D721Med (cell line): ENCODE results near the gene MEGF10.
"Not testable (repeated sequence)": the region's sequence is repeated elsewhere in the genome, so short reads cannot be mapped to it uniquely, and the experiment has no call there.

Experiments
- DNase-seq: peaks from one replicate; pipeline ENCODE4 v3.0.0; 2011; ENCODE audit warnings: low spot score; ENCODE audit not compliant: insufficient read length
- FAIRE-seq: peaks from 2 replicates; lab custom pipeline; 2011; peaks lifted over from hg19 to GRCh38; lab: Jason Lieb, UNC
- TF ChIP-seq, protein P1 (sequence below): IDR thresholded peaks from 2 replicates; pipeline ENCODE4 v1.5.1; 2012; ENCODE audit warnings: mild to moderate bottlenecking, control low read depth; ENCODE audit not compliant: insufficient read depth; ENCODE audit errors: missing control alignments

Gene MEGF10

DNA sequence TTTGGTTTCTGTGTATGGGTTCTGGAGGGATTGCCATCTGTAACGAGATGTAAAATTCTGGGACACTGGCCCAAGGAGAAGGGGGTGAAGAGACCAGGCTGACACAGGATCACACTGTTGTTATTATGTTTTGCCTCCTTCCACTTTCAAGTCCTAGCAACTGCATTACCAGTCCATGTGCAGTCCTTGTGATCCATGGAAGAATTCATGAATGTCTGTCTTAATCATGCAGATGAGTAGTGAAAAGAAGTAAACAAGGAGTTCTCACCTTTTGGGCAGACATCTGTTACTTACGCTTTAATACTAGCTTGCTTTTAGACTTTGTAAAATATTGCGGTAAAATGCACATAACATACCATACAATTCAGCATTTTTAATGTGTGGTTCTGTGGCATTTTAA, 18.3 kb downstream of the MEGF10 start:
- TF ChIP-seq, protein P1, sequence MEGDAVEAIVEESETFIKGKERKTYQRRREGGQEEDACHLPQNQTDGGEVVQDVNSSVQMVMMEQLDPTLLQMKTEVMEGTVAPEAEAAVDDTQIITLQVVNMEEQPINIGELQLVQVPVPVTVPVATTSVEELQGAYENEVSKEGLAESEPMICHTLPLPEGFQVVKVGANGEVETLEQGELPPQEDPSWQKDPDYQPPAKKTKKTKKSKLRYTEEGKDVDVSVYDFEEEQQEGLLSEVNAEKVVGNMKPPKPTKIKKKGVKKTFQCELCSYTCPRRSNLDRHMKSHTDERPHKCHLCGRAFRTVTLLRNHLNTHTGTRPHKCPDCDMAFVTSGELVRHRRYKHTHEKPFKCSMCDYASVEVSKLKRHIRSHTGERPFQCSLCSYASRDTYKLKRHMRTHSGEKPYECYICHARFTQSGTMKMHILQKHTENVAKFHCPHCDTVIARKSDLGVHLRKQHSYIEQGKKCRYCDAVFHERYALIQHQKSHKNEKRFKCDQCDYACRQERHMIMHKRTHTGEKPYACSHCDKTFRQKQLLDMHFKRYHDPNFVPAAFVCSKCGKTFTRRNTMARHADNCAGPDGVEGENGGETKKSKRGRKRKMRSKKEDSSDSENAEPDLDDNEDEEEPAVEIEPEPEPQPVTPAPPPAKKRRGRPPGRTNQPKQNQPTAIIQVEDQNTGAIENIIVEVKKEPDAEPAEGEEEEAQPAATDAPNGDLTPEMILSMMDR: no peak
- FAIRE-seq (no peak), DNase-seq (no peak)

DNA sequence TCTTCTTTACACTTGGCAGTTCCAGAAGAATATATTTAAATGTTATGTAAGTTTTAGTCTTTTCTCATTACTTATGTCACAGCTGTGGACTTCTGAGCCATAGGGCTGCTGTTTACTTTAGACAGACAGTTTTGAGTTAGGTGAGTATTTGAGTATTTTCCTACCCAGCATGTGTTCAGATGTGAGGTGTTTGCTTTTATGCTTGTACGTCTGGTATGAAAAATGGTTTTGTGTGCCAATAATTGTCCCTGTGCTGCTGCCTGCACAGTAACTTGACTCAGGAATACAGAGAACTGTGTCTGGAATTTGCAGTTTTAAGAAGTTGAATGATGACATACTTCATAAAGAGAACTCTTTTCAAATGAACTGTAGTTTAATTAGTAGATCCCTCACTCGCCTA, 20.8 kb downstream of the MEGF10 start:
- FAIRE-seq (no peak), DNase-seq (no peak)
- TF ChIP-seq, protein P1: no peak

DNA sequence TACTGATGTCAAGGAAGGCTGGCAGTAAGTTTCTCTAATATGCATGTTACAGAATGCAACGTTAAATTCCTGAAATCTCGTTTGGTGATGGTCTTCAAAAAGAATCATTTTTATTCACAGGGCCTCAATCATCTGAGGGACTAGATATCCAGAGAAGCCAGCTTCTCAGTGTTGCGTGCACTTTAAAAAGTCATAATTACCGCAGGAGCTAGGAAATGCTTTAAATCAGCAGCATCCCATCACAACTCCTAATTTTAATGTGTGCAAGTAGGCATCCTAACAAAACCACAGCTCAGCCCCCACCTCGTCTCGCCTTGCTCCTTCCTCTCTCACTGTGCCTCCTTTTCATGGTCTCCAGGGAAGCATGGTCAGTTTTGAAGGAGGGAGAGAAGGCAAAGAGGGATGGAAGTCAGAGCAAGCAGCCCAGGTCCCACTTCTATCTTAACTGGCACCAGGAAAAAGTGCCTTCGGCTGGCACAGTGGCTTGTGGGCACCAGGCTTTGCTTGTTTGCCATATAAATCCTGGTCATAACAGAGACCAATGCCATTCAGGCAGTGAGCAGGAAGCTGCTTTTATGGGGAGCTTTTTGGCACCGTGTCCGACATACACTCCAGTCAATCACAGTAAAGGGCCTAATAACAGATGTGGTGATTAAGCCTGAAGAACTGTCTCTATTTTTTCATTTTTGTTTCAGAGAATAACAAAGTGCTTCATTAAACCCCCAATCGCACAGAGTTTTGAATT, 21.4 kb downstream of the MEGF10 start:
- FAIRE-seq (no peak), DNase-seq (no peak)
- TF ChIP-seq, protein P1: no peak

DNA sequence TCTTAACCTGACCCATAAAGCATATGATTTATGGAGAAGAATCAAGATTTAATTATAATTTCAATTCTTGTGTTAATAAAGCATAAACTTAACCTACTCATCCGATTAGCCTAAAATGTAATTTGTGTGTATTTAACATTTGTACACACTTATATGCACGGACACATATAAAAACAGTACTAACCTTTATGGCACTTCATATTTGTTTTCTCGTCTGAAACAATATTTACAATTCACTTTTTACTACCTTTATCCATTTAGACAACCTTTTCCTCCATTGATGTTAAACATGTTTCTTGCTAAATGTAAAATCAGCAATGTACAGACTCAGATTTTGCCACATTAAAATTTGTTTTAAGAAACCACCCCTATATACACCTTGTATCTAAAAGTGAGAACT, 22.8 kb downstream of the MEGF10 start:
- FAIRE-seq (no peak), DNase-seq (no peak)
- TF ChIP-seq, protein P1: no peak

- DNase-seq: no peak
- peak; percentile 46 for FAIRE-seq
- TF ChIP-seq, protein P1: peak; percentile 78
Observed at GRCh38 chr5:127313847-127314473, 23.4 kb downstream of the MEGF10 start.

DNA sequence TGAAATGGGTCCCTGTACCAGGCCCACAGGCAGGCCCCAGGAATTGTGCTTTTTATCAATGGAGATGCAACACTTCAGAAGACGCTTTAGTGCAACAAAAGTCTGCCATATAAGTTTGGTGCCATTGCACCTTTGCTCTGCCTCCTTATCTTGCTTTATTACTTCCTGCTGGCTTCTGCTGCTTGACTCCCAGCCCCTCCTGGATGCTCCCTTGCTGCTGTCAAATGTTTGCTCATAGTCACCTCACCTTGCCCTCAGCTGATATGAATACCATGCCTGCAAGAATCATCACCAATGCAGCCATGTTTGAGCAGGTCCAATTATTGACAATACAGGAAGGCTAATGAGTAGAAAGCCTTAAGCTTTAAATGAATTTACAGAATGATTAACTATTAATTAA, 25.4 kb downstream of the MEGF10 start:
- TF ChIP-seq, protein P1: no peak
- no peak for FAIRE-seq
- DNase-seq: no peak

GRCh38 chr5:127317385-127317784, 26.8 kb downstream of the MEGF10 start:
- not testable (repeated sequence) for FAIRE-seq, DNase-seq
